Measurements from ENCODE around the gene DRC7.
"Not testable (repeated sequence)": the region's sequence is repeated elsewhere in the genome, so short reads cannot be mapped to it uniquely, and the experiment has no call there.

DRC7 gene

GRCh38 chr16:57762365-57763040 lies 67.9 kb downstream of the DRC7 start:
- DNase-seq (ENCODE audit: low read depth), result no peak

- DNase-seq (ENCODE audit: low read depth), result no peak
Observed at GRCh38 chr16:57763285-57764005, 68.8 kb downstream of the DRC7 start.

GRCh38 chr16:57764006-57764340 lies 69.4 kb downstream of the DRC7 start:
- no peak for DNase-seq (ENCODE audit: low read depth)

- peak; percentile 53 for DNase-seq (ENCODE audit: low read depth)
Observed at GRCh38 chr16:57764341-57765159, 69.9 kb downstream of the DRC7 start.

- no peak for DNase-seq (ENCODE audit: low read depth)
Observed at GRCh38 chr16:57765160-57765728, 70.6 kb downstream of the DRC7 start.

- no peak for DNase-seq (ENCODE audit: low read depth)
Observed at GRCh38 chr16:57766714-57767348, 72.2 kb downstream of the DRC7 start.

GRCh38 chr16:57769541-57770145 lies 75.0 kb downstream of the DRC7 start:
- DNase-seq (ENCODE audit: low read depth), result no peak

GRCh38 chr16:57770361-57770760 lies 75.8 kb downstream of the DRC7 start:
- DNase-seq (ENCODE audit: low read depth), result no peak

- no peak for DNase-seq (ENCODE audit: low read depth)
Observed at GRCh38 chr16:57771141-57771785, 76.7 kb downstream of the DRC7 start.

- no peak for DNase-seq (ENCODE audit: low read depth)
Observed at GRCh38 chr16:57773019-57773418, 78.4 kb downstream of the DRC7 start.

- DNase-seq (ENCODE audit: low read depth), result no peak
Observed at GRCh38 chr16:57773655-57774295, 79.2 kb downstream of the DRC7 start.

- no peak for DNase-seq (ENCODE audit: low read depth)
Observed at GRCh38 chr16:57774705-57775285, 80.2 kb downstream of the DRC7 start.

- DNase-seq (ENCODE audit: low read depth), result no peak
Observed at GRCh38 chr16:57775661-57776469, 81.3 kb downstream of the DRC7 start.

- DNase-seq (ENCODE audit: low read depth), result no peak
Observed at GRCh38 chr16:57778658-57779057, 84.1 kb downstream of the DRC7 start.

GRCh38 chr16:57779836-57780235 lies 85.2 kb downstream of the DRC7 start:
- not testable (repeated sequence) for DNase-seq (ENCODE audit: low read depth)

GRCh38 chr16:57781349-57781740 lies 86.7 kb downstream of the DRC7 start:
- DNase-seq (ENCODE audit: low read depth), result no peak

All from fibroblast of gingiva (primary cell).